Natural killer cell treated with Interleukin-12 subunit alpha and Interleukin-12 subunit beta and Interleukin-15 and Interleukin-18, amount 100 ng/mL, for 72 hours (primary cell): Measurements from ENCODE around the gene SEMA7A. TPM values are rescaled to one million over a fixed set of nuclear protein-coding genes. Genes with fewer than 3 reads are reported as not detected.
A peak's percentile ranks its signal among the peaks of the same experiment; 100 is the strongest.

ENCODE experiments used
- ATAC-seq, 2 donors: fragments of 150-1000 bp; cut with Tn5 transposase in 1 of 2; sonication (Bioruptor Pico), chemical (Tn5 transposase) in 1 of 2; 2 replicates each; pipeline ENCODE4 v1.10.0; 2021
- DNase-seq: peaks from one replicate; pipeline ENCODE4 v3.0.0; 2022; ENCODE audit warnings: low spot score
- H3K27ac Mint-ChIP-seq, 2 donors: 1 replicate in 1 of 2; 2 replicates in 1 of 2; pipeline ENCODE4 v1.8.0; 2022; ENCODE audit warnings: mixed read lengths in 2 of 2, mild to moderate bottlenecking in 1 of 2, moderate library complexity in 1 of 2
- H3K27me3 Mint-ChIP-seq, 2 donors: 1 replicate in 1 of 2; 2 replicates in 1 of 2; pipeline ENCODE4 v1.8.0; 2022; ENCODE audit warnings: mixed read lengths in 2 of 2
- H3K36me3 Mint-ChIP-seq: one replicate; pipeline ENCODE4 v1.8.0; 2022; ENCODE audit warnings: mixed read lengths
- H3K4me1 Mint-ChIP-seq, 2 donors: 1 replicate in 1 of 2; 2 replicates in 1 of 2; pipeline ENCODE4 v1.8.0; 2022; ENCODE audit warnings: low read depth in 2 of 2, mixed read lengths in 2 of 2, mild to moderate bottlenecking in 1 of 2
- H3K4me3 Mint-ChIP-seq: one replicate; pipeline ENCODE4 v1.8.0; 2022; ENCODE audit warnings: mixed read lengths
- H3K9me3 Mint-ChIP-seq: 2 replicates; pipeline ENCODE4 v1.8.0; 2022; ENCODE audit warnings: mixed read lengths
- total RNA-seq, 2 donors: library from RNA; stranded (reverse); gene quantifications; one replicate each; pipeline ENCODE4 v1.2.3, GENCODE V29; 2022

SEMA7A gene
- total RNA-seq, 2 donors from 2014 or later = 32.1 to 40.8 TPM

GRCh38 chr15:74384881-74385643, 48.7 kb downstream of the SEMA7A start:
- ATAC-seq = peak; percentile 73 to 87
- Mint-ChIP-seq H3K4me3 (peak overlapping the region; percentile 35), H3K4me1 (peaks cover 18 to 23% of the 10 kb centered on the region in 2 donors), H3K36me3 (no peaks in the 10 kb centered on the region), H3K27ac (peak overlapping the region; percentile 75 to 84), H3K27me3 (no peaks in the 10 kb centered on the region), H3K9me3 (no peaks in the 10 kb centered on the region)
- DNase-seq = no peak

GRCh38 chr15:74384566-74384880, 49.2 kb downstream of the SEMA7A start:
- peak in 1 of 2 donors; percentile 1 for ATAC-seq
- H3K4me3 Mint-ChIP-seq = peak overlapping the region; percentile 38

GRCh38 chr15:74383695-74384565, 49.8 kb downstream of the SEMA7A start:
- peak overlapping the region; percentile 38 for H3K4me3 Mint-ChIP-seq
- no peaks in the 10 kb centered on the region for H3K36me3 Mint-ChIP-seq
- DNase-seq = no peak
- H3K4me1 Mint-ChIP-seq = peaks cover 18 to 23% of the 10 kb centered on the region in 2 donors
- no peaks in the 10 kb centered on the region for H3K27me3 Mint-ChIP-seq
- ATAC-seq = peak in 1 of 2 donors; percentile 21
- H3K9me3 Mint-ChIP-seq = no peaks in the 10 kb centered on the region
- peak overlapping the region; percentile 75 to 84 for H3K27ac Mint-ChIP-seq

More at GRCh38 chr15:74384566-74384880, 49.2 kb downstream of the SEMA7A start:
- no peak for DNase-seq
- Mint-ChIP-seq H3K27me3 (no peaks in the 10 kb centered on the region), H3K4me1 (peaks cover 18 to 23% of the 10 kb centered on the region in 2 donors), H3K9me3 (no peaks in the 10 kb centered on the region), H3K36me3 (no peaks in the 10 kb centered on the region), H3K27ac (peak overlapping the region; percentile 75 to 84)

GRCh38 chr15:74383286-74383685, 50.5 kb downstream of the SEMA7A start:
- no peaks in the 10 kb centered on the region for H3K9me3 Mint-ChIP-seq
- H3K27me3 Mint-ChIP-seq = no peaks in the 10 kb centered on the region
- H3K27ac Mint-ChIP-seq = peak overlapping the region; percentile 75 to 84
- no peaks in the 10 kb centered on the region for H3K36me3 Mint-ChIP-seq
- peak overlapping the region; percentile 38 for H3K4me3 Mint-ChIP-seq
- peaks cover 18 to 23% of the 10 kb centered on the region in 2 donors for H3K4me1 Mint-ChIP-seq
- ATAC-seq (no peak), DNase-seq (no peak)

GRCh38 chr15:74382004-74382816, 51.5 kb downstream of the SEMA7A start:
- DNase-seq = peak; percentile 86
- Mint-ChIP-seq H3K4me3 (no peak overlapping the region), H3K36me3 (no peaks in the 10 kb centered on the region), H3K4me1 (peaks cover 18 to 23% of the 10 kb centered on the region in 2 donors), H3K27ac (peak overlapping the region in 1 of 2 donors; percentile 53), H3K27me3 (no peaks in the 10 kb centered on the region), H3K9me3 (no peaks in the 10 kb centered on the region)
- peak; percentile 71 to 90 for ATAC-seq

- no peaks in the 10 kb centered on the region for H3K36me3 Mint-ChIP-seq
- no peak overlapping the region for H3K4me3 Mint-ChIP-seq
- no peak overlapping the region for H3K27ac Mint-ChIP-seq
- ATAC-seq (no peak), DNase-seq (no peak)
- H3K27me3 Mint-ChIP-seq = no peaks in the 10 kb centered on the region
- peaks cover 18 to 23% of the 10 kb centered on the region in 2 donors for H3K4me1 Mint-ChIP-seq
- H3K9me3 Mint-ChIP-seq = no peaks in the 10 kb centered on the region
Measured at GRCh38 chr15:74381481-74381880, 52.3 kb downstream of the SEMA7A start.

- DNase-seq (no peak), ATAC-seq (no peak)
- Mint-ChIP-seq H3K36me3 (no peaks in the 10 kb centered on the region), H3K4me3 (no peak overlapping the region), H3K27me3 (no peaks in the 10 kb centered on the region), H3K4me1 (peaks cover 18 to 23% of the 10 kb centered on the region in 2 donors), H3K27ac (no peak overlapping the region), H3K9me3 (no peaks in the 10 kb centered on the region)
Measured at GRCh38 chr15:74381190-74381453, 52.6 kb downstream of the SEMA7A start.

- Mint-ChIP-seq H3K4me1 (peaks cover 19 to 23% of the 10 kb centered on the region in 2 donors), H3K27me3 (no peaks in the 10 kb centered on the region), H3K9me3 (no peaks in the 10 kb centered on the region), H3K27ac (peak overlapping the region in 1 of 2 donors; percentile 12), H3K4me3 (no peak overlapping the region), H3K36me3 (no peaks in the 10 kb centered on the region)
- DNase-seq (no peak), ATAC-seq (no peak)
Measured at GRCh38 chr15:74380361-74381189, 53.2 kb downstream of the SEMA7A start.

GRCh38 chr15:74378848-74379247, 54.9 kb downstream of the SEMA7A start:
- Mint-ChIP-seq H3K4me3 (no peak overlapping the region), H3K9me3 (no peaks in the 10 kb centered on the region), H3K27me3 (no peaks in the 10 kb centered on the region), H3K27ac (no peak overlapping the region), H3K4me1 (peaks cover 17 to 21% of the 10 kb centered on the region in 2 donors), H3K36me3 (no peaks in the 10 kb centered on the region)
- DNase-seq (no peak), ATAC-seq (no peak)

GRCh38 chr15:74377831-74378766, 55.7 kb downstream of the SEMA7A start:
- H3K27ac Mint-ChIP-seq = no peak overlapping the region
- no peak overlapping the region for H3K4me3 Mint-ChIP-seq
- ATAC-seq = no peak
- no peaks in the 10 kb centered on the region for H3K36me3 Mint-ChIP-seq
- no peaks in the 10 kb centered on the region for H3K27me3 Mint-ChIP-seq
- DNase-seq = peak; percentile 28
- no peaks in the 10 kb centered on the region for H3K9me3 Mint-ChIP-seq
- H3K4me1 Mint-ChIP-seq = peaks cover 20 to 22% of the 10 kb centered on the region in 2 donors

GRCh38 chr15:74376825-74377581, 56.8 kb downstream of the SEMA7A start:
- no peaks in the 10 kb centered on the region for H3K9me3 Mint-ChIP-seq
- H3K27ac Mint-ChIP-seq = peak overlapping the region in 1 of 2 donors; percentile 6
- H3K27me3 Mint-ChIP-seq = peaks cover under 1 to 3% of the 10 kb centered on the region in 2 donors
- no peak overlapping the region for H3K4me3 Mint-ChIP-seq
- H3K4me1 Mint-ChIP-seq = peaks cover 14 to 20% of the 10 kb centered on the region in 2 donors
- ATAC-seq (no peak), DNase-seq (peak; percentile 34)
- H3K36me3 Mint-ChIP-seq = no peaks in the 10 kb centered on the region
